WTC11 (cell line): ENCODE data around the gene KCNA4. TPM values are rescaled to one million over a fixed set of nuclear protein-coding genes. Genes with fewer than 3 reads are reported as not detected.

Source experiments
- ATAC-seq: fragments of 200-7000 bp; cut with Tn5 transposase; 2 replicates; pipeline ENCODE4 v1.10.0; 2021; ENCODE audit warnings: mild to moderate bottlenecking, moderate library complexity
- CTCF ChIA-PET: fragments of 300-600 bp; sonication (Branson Sonifier 250); formaldehyde crosslinking; loops from one replicate; lab custom pipeline; 2021; ENCODE audit warnings: antibody characterized with exemption; lab: Charles Lee
- POLR2A ChIA-PET: fragments of 350-600 bp; sonication (Branson Sonifier 250); formaldehyde crosslinking; loops from one replicate; lab custom pipeline; 2021; ENCODE audit warnings: antibody characterized with exemption; lab: Charles Lee
- DNase-seq: peaks from one replicate; pipeline ENCODE4 v3.0.0; 2021; ENCODE audit warnings: low spot score
- H3K27ac Mint-ChIP-seq: 2 replicates; pipeline ENCODE4 v1.8.0; 2021; ENCODE audit warnings: mixed read lengths
- H3K27me3 Mint-ChIP-seq: 2 replicates; pipeline ENCODE4 v1.8.0; 2021; ENCODE audit warnings: low read depth, mild to moderate bottlenecking, moderate library complexity, mixed read lengths
- H3K36me3 Mint-ChIP-seq: 2 replicates; pipeline ENCODE4 v1.8.0; 2021; ENCODE audit warnings: mixed read lengths
- H3K4me1 Mint-ChIP-seq: 2 replicates; pipeline ENCODE4 v1.8.0; 2022; ENCODE audit warnings: mixed read lengths
- H3K4me3 Mint-ChIP-seq: 2 replicates; pipeline ENCODE4 v1.8.0; 2021; ENCODE audit warnings: mild to moderate bottlenecking, moderate library complexity, mixed read lengths
- H3K9me3 Mint-ChIP-seq: 2 replicates; pipeline ENCODE4 v1.8.0; 2021; ENCODE audit warnings: mixed read lengths
- ELF4 ChIP-seq: sonication (generic); formaldehyde crosslinking; IDR thresholded peaks from 2 replicates; pipeline ENCODE4 v1.8.1; 2022; ENCODE audit warnings: low read depth, mild to moderate bottlenecking, moderate library complexity, missing genetic modification reagents
- GABPB1 ChIP-seq: sonication (generic); formaldehyde crosslinking; IDR thresholded peaks from 2 replicates; pipeline ENCODE4 v1.8.1; 2023; ENCODE audit warnings: mild to moderate bottlenecking, missing genetic modification reagents
- GRHL2 ChIP-seq: fragments of 250-450 bp; sonication (Bioruptor Pico); IDR thresholded peaks from 2 replicates; pipeline ENCODE4 v1.8.0; 2022; ENCODE audit warnings: mild to moderate bottlenecking, moderate library complexity; ENCODE audit not compliant: insufficient replicate concordance, severe bottlenecking
- MYBL2 ChIP-seq: sonication (generic); formaldehyde crosslinking; IDR thresholded peaks from 2 replicates; pipeline ENCODE4 v1.8.1; 2023; ENCODE audit warnings: mild to moderate bottlenecking, moderate library complexity, missing genetic modification reagents
- NFATC4 ChIP-seq: fragments of 250-450 bp; sonication (Bioruptor Pico); IDR thresholded peaks from 2 replicates; pipeline ENCODE4 v1.9.0; 2021; ENCODE audit warnings: mild to moderate bottlenecking
- NFE2L1 ChIP-seq: sonication (generic); formaldehyde crosslinking; IDR thresholded peaks from 2 replicates; pipeline ENCODE4 v1.8.1; 2023; ENCODE audit warnings: missing genetic modification reagents
- NR3C1 ChIP-seq: sonication (generic); formaldehyde crosslinking; conservative IDR thresholded peaks from 2 replicates; pipeline ENCODE4 v1.8.1; 2023; ENCODE audit warnings: low read depth, mild to moderate bottlenecking, missing genetic modification reagents
- ZBTB21 ChIP-seq: sonication (generic); formaldehyde crosslinking; IDR thresholded peaks from 2 replicates; pipeline ENCODE4 v1.8.1; 2023; ENCODE audit warnings: mild to moderate bottlenecking, missing genetic modification reagents, borderline replicate concordance
- ZNF219 ChIP-seq: sonication (generic); formaldehyde crosslinking; IDR thresholded peaks from 2 replicates; pipeline ENCODE4 v1.8.0; 2023; ENCODE audit warnings: missing genetic modification reagents, mild to moderate bottlenecking, borderline replicate concordance
- ZNF232 ChIP-seq: sonication (generic); formaldehyde crosslinking; IDR thresholded peaks from 2 replicates; pipeline ENCODE4 v1.8.0; 2022; ENCODE audit warnings: mild to moderate bottlenecking, missing genetic modification reagents
- ZNF263 ChIP-seq: sonication (generic); formaldehyde crosslinking; IDR thresholded peaks from 2 replicates; pipeline ENCODE4 v1.8.1; 2022; ENCODE audit warnings: low read depth, mild to moderate bottlenecking, moderate library complexity, missing genetic modification reagents
- ZNF671 ChIP-seq: fragments of 250-450 bp; sonication (Bioruptor Pico); IDR thresholded peaks from 2 replicates; pipeline ENCODE4 v1.8.0; 2021; ENCODE audit warnings: mild to moderate bottlenecking
- total RNA-seq: library from RNA; stranded (reverse); gene quantifications from 3 replicates; pipeline ENCODE4 v1.2.3, GENCODE V29; 2021
- TF ChIP-seq, protein P1 (sequence below): sonication (generic); formaldehyde crosslinking; IDR thresholded peaks from 2 replicates; pipeline ENCODE4 v1.8.1; 2023; ENCODE audit warnings: mild to moderate bottlenecking, missing genetic modification reagents, moderate library complexity
- TF ChIP-seq, protein P2 (sequence below): sonication (generic); formaldehyde crosslinking; IDR thresholded peaks from 2 replicates; pipeline ENCODE4 v1.8.1; 2022; ENCODE audit warnings: missing genetic modification reagents, borderline replicate concordance
- TF ChIP-seq, protein P3 (sequence below): sonication (generic); formaldehyde crosslinking; IDR thresholded peaks from 2 replicates; pipeline ENCODE4 v1.8.1; 2022; ENCODE audit warnings: mild to moderate bottlenecking, missing genetic modification reagents, moderate library complexity, borderline replicate concordance
- TF ChIP-seq, protein P4 (sequence below): sonication (generic); formaldehyde crosslinking; conservative IDR thresholded peaks from 2 replicates; pipeline ENCODE4 v1.8.1; 2023; ENCODE audit warnings: mild to moderate bottlenecking, low read depth, missing genetic modification reagents, moderate library complexity
- TF ChIP-seq, protein P5 (sequence below): sonication (generic); formaldehyde crosslinking; IDR thresholded peaks from 2 replicates; pipeline ENCODE4 v1.8.0; 2022; ENCODE audit warnings: mild to moderate bottlenecking, missing genetic modification reagents
- TF ChIP-seq, protein P6 (sequence below): sonication (generic); formaldehyde crosslinking; IDR thresholded peaks from 2 replicates; pipeline ENCODE4 v1.8.0; 2023; ENCODE audit warnings: missing genetic modification reagents
- TF ChIP-seq, protein P7 (sequence below): fragments of 250-450 bp; sonication (Bioruptor Pico); IDR thresholded peaks from 2 replicates; pipeline ENCODE4 v1.8.0; 2021; ENCODE audit warnings: mild to moderate bottlenecking
- TF ChIP-seq, protein P8 (sequence below): sonication (generic); formaldehyde crosslinking; IDR thresholded peaks from 2 replicates; pipeline ENCODE4 v1.8.1; 2023; ENCODE audit warnings: mild to moderate bottlenecking, missing genetic modification reagents, borderline replicate concordance

KCNA4 gene
- total RNA-seq, 1 experiment from 2014 or later: not detected

DNA sequence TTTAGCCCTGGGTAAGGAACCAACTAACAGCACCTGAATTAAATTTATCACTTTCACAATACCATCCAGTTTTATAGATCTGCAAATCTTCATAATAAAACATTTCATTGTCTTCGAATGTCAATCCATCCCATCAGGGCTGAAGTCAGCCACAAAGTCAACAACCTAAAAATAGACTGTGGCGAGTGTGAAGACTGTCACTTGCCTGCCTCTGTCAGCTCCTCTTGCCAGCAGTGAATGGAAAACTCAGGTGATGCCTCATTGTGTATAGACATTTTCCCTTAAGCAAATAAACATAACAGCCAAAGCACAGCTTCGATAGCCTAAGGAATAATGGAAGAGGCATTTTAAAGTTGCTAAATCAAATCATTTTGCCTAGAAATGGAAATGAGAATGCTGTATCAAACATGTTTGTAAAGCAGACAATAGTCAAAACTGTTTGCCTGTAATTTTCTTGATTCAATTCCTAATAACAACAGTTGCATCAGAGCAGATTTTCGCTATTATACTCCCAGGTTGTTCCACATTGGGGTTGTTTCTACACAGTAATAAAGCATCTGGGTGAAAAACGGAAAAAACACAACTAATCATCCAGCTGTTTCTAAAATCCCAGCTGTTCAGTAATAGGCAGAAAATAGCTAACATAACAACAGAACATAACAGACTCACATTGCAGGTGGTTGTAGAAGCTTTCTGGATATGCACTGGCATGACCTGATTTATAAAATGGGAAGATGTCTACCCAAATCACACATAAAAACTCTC, 15.7 kb downstream of the KCNA4 start (continued):
- TF ChIP-seq, protein P1, sequence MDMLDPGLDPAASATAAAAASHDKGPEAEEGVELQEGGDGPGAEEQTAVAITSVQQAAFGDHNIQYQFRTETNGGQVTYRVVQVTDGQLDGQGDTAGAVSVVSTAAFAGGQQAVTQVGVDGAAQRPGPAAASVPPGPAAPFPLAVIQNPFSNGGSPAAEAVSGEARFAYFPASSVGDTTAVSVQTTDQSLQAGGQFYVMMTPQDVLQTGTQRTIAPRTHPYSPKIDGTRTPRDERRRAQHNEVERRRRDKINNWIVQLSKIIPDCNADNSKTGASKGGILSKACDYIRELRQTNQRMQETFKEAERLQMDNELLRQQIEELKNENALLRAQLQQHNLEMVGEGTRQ (CRISPR knock-in tag): no peak

DNA sequence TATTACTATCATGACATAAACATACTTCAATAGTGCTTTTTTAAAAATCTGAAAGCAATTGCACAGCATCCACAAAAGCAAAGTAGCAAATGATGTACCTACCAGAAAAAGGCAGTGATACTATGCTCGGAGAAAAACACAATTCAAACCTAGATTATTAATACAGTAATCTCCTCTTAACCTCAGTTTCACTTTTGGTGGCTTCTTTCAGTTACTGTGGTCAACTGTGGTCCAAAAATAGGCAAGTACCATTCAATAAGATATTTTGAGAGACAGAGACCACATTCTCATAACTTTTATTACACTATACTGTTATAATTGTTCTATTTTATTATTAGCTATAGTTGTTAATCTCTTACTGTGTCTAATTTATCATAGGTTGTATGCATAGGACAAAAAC, 20.8 kb downstream of the KCNA4 start:
- ChIA-PET POLR2A (no interaction called here), CTCF (no interaction called here)
- Mint-ChIP-seq H3K27ac (no peak overlapping the region), H3K27me3 (peaks cover 15% of the 10 kb centered on the region), H3K9me3 (0 out of 2 replicates have a peak, but pooled peaks cover 3% of the 10 kb centered on the region), H3K36me3 (no peaks in the 10 kb centered on the region), H3K4me1 (no peaks in the 10 kb centered on the region), H3K4me3 (no peak overlapping the region)
- no peak for TF ChIP-seq NFATC4 (CRISPR knock-in tag)
- no peak for TF ChIP-seq ZNF263
- no peak for TF ChIP-seq MYBL2 (CRISPR knock-in tag)
- TF ChIP-seq, protein P2, sequence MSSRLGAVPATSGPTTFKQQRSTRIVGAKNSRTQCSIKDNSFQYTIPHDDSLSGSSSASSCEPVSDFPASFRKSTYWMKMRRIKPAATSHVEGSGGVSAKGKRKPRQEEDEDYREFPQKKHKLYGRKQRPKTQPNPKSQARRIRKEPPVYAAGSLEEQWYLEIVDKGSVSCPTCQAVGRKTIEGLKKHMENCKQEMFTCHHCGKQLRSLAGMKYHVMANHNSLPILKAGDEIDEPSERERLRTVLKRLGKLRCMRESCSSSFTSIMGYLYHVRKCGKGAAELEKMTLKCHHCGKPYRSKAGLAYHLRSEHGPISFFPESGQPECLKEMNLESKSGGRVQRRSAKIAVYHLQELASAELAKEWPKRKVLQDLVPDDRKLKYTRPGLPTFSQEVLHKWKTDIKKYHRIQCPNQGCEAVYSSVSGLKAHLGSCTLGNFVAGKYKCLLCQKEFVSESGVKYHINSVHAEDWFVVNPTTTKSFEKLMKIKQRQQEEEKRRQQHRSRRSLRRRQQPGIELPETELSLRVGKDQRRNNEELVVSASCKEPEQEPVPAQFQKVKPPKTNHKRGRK: no peak
- no peak for TF ChIP-seq NR3C1 (CRISPR knock-in tag)
- TF ChIP-seq, protein P3, sequence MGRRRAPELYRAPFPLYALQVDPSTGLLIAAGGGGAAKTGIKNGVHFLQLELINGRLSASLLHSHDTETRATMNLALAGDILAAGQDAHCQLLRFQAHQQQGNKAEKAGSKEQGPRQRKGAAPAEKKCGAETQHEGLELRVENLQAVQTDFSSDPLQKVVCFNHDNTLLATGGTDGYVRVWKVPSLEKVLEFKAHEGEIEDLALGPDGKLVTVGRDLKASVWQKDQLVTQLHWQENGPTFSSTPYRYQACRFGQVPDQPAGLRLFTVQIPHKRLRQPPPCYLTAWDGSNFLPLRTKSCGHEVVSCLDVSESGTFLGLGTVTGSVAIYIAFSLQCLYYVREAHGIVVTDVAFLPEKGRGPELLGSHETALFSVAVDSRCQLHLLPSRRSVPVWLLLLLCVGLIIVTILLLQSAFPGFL (CRISPR knock-in tag): no peak
- TF ChIP-seq ZNF232: no peak
- TF ChIP-seq ZBTB21 (CRISPR knock-in tag): no peak
- TF ChIP-seq GRHL2 (CRISPR knock-in tag): no peak
- TF ChIP-seq, protein P4, sequence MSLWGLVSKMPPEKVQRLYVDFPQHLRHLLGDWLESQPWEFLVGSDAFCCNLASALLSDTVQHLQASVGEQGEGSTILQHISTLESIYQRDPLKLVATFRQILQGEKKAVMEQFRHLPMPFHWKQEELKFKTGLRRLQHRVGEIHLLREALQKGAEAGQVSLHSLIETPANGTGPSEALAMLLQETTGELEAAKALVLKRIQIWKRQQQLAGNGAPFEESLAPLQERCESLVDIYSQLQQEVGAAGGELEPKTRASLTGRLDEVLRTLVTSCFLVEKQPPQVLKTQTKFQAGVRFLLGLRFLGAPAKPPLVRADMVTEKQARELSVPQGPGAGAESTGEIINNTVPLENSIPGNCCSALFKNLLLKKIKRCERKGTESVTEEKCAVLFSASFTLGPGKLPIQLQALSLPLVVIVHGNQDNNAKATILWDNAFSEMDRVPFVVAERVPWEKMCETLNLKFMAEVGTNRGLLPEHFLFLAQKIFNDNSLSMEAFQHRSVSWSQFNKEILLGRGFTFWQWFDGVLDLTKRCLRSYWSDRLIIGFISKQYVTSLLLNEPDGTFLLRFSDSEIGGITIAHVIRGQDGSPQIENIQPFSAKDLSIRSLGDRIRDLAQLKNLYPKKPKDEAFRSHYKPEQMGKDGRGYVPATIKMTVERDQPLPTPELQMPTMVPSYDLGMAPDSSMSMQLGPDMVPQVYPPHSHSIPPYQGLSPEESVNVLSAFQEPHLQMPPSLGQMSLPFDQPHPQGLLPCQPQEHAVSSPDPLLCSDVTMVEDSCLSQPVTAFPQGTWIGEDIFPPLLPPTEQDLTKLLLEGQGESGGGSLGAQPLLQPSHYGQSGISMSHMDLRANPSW (CRISPR knock-in tag): no peak
- TF ChIP-seq, protein P5, sequence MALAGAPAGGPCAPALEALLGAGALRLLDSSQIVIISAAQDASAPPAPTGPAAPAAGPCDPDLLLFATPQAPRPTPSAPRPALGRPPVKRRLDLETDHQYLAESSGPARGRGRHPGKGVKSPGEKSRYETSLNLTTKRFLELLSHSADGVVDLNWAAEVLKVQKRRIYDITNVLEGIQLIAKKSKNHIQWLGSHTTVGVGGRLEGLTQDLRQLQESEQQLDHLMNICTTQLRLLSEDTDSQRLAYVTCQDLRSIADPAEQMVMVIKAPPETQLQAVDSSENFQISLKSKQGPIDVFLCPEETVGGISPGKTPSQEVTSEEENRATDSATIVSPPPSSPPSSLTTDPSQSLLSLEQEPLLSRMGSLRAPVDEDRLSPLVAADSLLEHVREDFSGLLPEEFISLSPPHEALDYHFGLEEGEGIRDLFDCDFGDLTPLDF (CRISPR knock-in tag): no peak
- no peak for TF ChIP-seq GABPB1
- no peak for TF ChIP-seq ELF4 (CRISPR knock-in tag)
- TF ChIP-seq, protein P6, sequence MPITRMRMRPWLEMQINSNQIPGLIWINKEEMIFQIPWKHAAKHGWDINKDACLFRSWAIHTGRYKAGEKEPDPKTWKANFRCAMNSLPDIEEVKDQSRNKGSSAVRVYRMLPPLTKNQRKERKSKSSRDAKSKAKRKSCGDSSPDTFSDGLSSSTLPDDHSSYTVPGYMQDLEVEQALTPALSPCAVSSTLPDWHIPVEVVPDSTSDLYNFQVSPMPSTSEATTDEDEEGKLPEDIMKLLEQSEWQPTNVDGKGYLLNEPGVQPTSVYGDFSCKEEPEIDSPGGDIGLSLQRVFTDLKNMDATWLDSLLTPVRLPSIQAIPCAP (CRISPR knock-in tag): no peak
- TF ChIP-seq ZNF671 (CRISPR knock-in tag): no peak
- TF ChIP-seq NFE2L1 (CRISPR knock-in tag): no peak
- TF ChIP-seq, protein P7, sequence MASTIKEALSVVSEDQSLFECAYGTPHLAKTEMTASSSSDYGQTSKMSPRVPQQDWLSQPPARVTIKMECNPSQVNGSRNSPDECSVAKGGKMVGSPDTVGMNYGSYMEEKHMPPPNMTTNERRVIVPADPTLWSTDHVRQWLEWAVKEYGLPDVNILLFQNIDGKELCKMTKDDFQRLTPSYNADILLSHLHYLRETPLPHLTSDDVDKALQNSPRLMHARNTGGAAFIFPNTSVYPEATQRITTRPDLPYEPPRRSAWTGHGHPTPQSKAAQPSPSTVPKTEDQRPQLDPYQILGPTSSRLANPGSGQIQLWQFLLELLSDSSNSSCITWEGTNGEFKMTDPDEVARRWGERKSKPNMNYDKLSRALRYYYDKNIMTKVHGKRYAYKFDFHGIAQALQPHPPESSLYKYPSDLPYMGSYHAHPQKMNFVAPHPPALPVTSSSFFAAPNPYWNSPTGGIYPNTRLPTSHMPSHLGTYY (CRISPR knock-in tag): no peak
- TF ChIP-seq, protein P8, sequence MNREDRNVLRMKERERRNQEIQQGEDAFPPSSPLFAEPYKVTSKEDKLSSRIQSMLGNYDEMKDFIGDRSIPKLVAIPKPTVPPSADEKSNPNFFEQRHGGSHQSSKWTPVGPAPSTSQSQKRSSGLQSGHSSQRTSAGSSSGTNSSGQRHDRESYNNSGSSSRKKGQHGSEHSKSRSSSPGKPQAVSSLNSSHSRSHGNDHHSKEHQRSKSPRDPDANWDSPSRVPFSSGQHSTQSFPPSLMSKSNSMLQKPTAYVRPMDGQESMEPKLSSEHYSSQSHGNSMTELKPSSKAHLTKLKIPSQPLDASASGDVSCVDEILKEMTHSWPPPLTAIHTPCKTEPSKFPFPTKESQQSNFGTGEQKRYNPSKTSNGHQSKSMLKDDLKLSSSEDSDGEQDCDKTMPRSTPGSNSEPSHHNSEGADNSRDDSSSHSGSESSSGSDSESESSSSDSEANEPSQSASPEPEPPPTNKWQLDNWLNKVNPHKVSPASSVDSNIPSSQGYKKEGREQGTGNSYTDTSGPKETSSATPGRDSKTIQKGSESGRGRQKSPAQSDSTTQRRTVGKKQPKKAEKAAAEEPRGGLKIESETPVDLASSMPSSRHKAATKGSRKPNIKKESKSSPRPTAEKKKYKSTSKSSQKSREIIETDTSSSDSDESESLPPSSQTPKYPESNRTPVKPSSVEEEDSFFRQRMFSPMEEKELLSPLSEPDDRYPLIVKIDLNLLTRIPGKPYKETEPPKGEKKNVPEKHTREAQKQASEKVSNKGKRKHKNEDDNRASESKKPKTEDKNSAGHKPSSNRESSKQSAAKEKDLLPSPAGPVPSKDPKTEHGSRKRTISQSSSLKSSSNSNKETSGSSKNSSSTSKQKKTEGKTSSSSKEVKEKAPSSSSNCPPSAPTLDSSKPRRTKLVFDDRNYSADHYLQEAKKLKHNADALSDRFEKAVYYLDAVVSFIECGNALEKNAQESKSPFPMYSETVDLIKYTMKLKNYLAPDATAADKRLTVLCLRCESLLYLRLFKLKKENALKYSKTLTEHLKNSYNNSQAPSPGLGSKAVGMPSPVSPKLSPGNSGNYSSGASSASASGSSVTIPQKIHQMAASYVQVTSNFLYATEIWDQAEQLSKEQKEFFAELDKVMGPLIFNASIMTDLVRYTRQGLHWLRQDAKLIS (CRISPR knock-in tag): no peak
- TF ChIP-seq ZNF219: no peak
- DNase-seq (no peak), ATAC-seq (no peak)
